ENCODE measurements around the gene NOC2L.
"Not testable (repeated sequence)": the region's sequence is repeated elsewhere in the genome, so short reads cannot be mapped to it uniquely, and the experiment has no call there.

Gene NOC2L

GRCh38 chr1:993379-993995, 34.4 kb upstream of the NOC2L start:
- no peak for DNase-seq (ENCODE audit: low spot score)

- DNase-seq (ENCODE audit: low spot score): no peak
Measured at GRCh38 chr1:992362-992761, 33.3 kb upstream of the NOC2L start.

- no peak for DNase-seq (ENCODE audit: low spot score)
Measured at GRCh38 chr1:991895-992294, 32.8 kb upstream of the NOC2L start.

- DNase-seq (ENCODE audit: low spot score): not testable (repeated sequence)
Measured at GRCh38 chr1:991275-991674, 32.2 kb upstream of the NOC2L start.

GRCh38 chr1:988061-988460, 29.0 kb upstream of the NOC2L start:
- DNase-seq (ENCODE audit: low spot score): not testable (repeated sequence)

GRCh38 chr1:985126-985525, 26.1 kb upstream of the NOC2L start:
- no peak for DNase-seq (ENCODE audit: low spot score)

GRCh38 chr1:984476-984814, 25.4 kb upstream of the NOC2L start:
- DNase-seq (ENCODE audit: low spot score): no peak

GRCh38 chr1:983798-984475, 24.9 kb upstream of the NOC2L start:
- DNase-seq (ENCODE audit: low spot score): peak; percentile 85

GRCh38 chr1:982765-983436, 23.8 kb upstream of the NOC2L start:
- DNase-seq (ENCODE audit: low spot score): no peak

GRCh38 chr1:981955-982558, 23.0 kb upstream of the NOC2L start, which contains the start of gene PERM1:
PERM1 (minus strand) TSS chr1:982093; CDS start chr1:981029, 1,064 bp downstream.
- no peak for DNase-seq (ENCODE audit: low spot score)

- no peak for DNase-seq (ENCODE audit: low spot score)
Measured at GRCh38 chr1:981491-981954, 22.5 kb upstream of the NOC2L start.

GRCh38 chr1:980602-981395, 21.7 kb upstream of the NOC2L start:
- no peak for DNase-seq (ENCODE audit: low spot score)

- no peak for DNase-seq (ENCODE audit: low spot score)
Measured at GRCh38 chr1:980137-980571, 21.1 kb upstream of the NOC2L start.

GRCh38 chr1:979744-980072, 20.7 kb upstream of the NOC2L start:
- DNase-seq (ENCODE audit: low spot score): no peak

GRCh38 chr1:978835-979743, 20.0 kb upstream of the NOC2L start:
- DNase-seq (ENCODE audit: low spot score): no peak

GRCh38 chr1:978069-978834, 19.2 kb upstream of the NOC2L start:
- no peak for DNase-seq (ENCODE audit: low spot score)

GRCh38 chr1:976791-977190, 17.7 kb upstream of the NOC2L start:
- not testable (repeated sequence) for DNase-seq (ENCODE audit: low spot score)

GRCh38 chr1:975896-976683, 17.0 kb upstream of the NOC2L start:
- peak; percentile 89 for DNase-seq (ENCODE audit: low spot score)

- no peak for DNase-seq (ENCODE audit: low spot score)
Measured at GRCh38 chr1:975365-975764, 16.3 kb upstream of the NOC2L start.
